NCI-H2081 treated with DMSO at 0.1 percent for 48 hours (cell line): ENCODE results near the gene NDE1.
"Not testable (repeated sequence)": the region's sequence is repeated elsewhere in the genome, so short reads cannot be mapped to it uniquely, and the experiment has no call there.

Experiments
- DNase-seq: peaks from one replicate; lab custom pipeline; 2025; lab: John Stamatoyannopoulos, UW

The NDE1 gene

GRCh38 chr16:15701367-15701766, 51.3 kb downstream of the NDE1 start:
- DNase-seq, result no peak

- no peak for DNase-seq
Observed at GRCh38 chr16:15701975-15702970, 52.2 kb downstream of the NDE1 start.

GRCh38 chr16:15703029-15703736, 53.1 kb downstream of the NDE1 start:
- no peak for DNase-seq

GRCh38 chr16:15704545-15704987, 54.5 kb downstream of the NDE1 start:
- DNase-seq, result no peak

GRCh38 chr16:15705064-15705565, 55.1 kb downstream of the NDE1 start:
- no peak for DNase-seq

GRCh38 chr16:15707332-15707731, 57.3 kb downstream of the NDE1 start:
- DNase-seq, result no peak

GRCh38 chr16:15708096-15708495, 58.1 kb downstream of the NDE1 start:
- DNase-seq, result no peak

- DNase-seq, result no peak
Observed at GRCh38 chr16:15708997-15709396, 59.0 kb downstream of the NDE1 start.

- no peak for DNase-seq
Observed at GRCh38 chr16:15714393-15715172, 64.5 kb downstream of the NDE1 start.

- DNase-seq, result no peak
Observed at GRCh38 chr16:15715221-15715620, 65.2 kb downstream of the NDE1 start.

GRCh38 chr16:15716694-15717447, 66.8 kb downstream of the NDE1 start:
- DNase-seq, result no peak

- DNase-seq, result no peak
Observed at GRCh38 chr16:15721018-15721417, 71.0 kb downstream of the NDE1 start.

GRCh38 chr16:15723808-15724207, 73.8 kb downstream of the NDE1 start:
- no peak for DNase-seq

GRCh38 chr16:15725641-15726240, 75.7 kb downstream of the NDE1 start:
- DNase-seq, result no peak

GRCh38 chr16:15726715-15727114, 76.7 kb downstream of the NDE1 start:
- no peak for DNase-seq

- not testable (repeated sequence) for DNase-seq
Observed at GRCh38 chr16:15727697-15728096, 77.7 kb downstream of the NDE1 start.

- no peak for DNase-seq
Observed at GRCh38 chr16:15729152-15729551, 79.1 kb downstream of the NDE1 start.

GRCh38 chr16:15732416-15732815, 82.4 kb downstream of the NDE1 start:
- no peak for DNase-seq

- DNase-seq, result no peak
Observed at GRCh38 chr16:15735610-15736009, 85.6 kb downstream of the NDE1 start.

- no peak for DNase-seq
Observed at GRCh38 chr16:15736529-15736928, 86.5 kb downstream of the NDE1 start.

- DNase-seq, result no peak
Observed at GRCh38 chr16:15737140-15737644, 87.1 kb downstream of the NDE1 start.
